IPS DF 6.9 (cell line): ENCODE data around the gene RRN3.
"Not testable (repeated sequence)": the region's sequence is repeated elsewhere in the genome, so short reads cannot be mapped to it uniquely, and the experiment has no call there.

ENCODE experiments used
- DNase-seq: peaks from one replicate; pipeline ENCODE4 v3.0.0-alpha.2; 2013; ENCODE audit warnings: low read depth, low spot score
- H3K27ac ChIP-seq: one replicate; pipeline ENCODE4 v1.5.1; 2013; ENCODE audit warnings: low read length, control low read depth
- H3K27me3 ChIP-seq: 2 replicates; pipeline ENCODE4 v1.6.1; 2013; ENCODE audit warnings: mild to moderate bottlenecking, low read length; ENCODE audit not compliant: control insufficient read depth, insufficient read depth
- H3K36me3 ChIP-seq: 2 replicates; pipeline ENCODE4 v1.6.1; 2013; ENCODE audit warnings: low read length; ENCODE audit not compliant: control insufficient read depth, insufficient read depth
- H3K4me1 ChIP-seq: 2 replicates; pipeline ENCODE4 v1.6.1; 2013; ENCODE audit warnings: low read length; ENCODE audit not compliant: control insufficient read depth, insufficient read depth
- H3K4me3 ChIP-seq: 2 replicates; pipeline ENCODE4 v1.5.1; 2013; ENCODE audit warnings: mild to moderate bottlenecking, low read length
- H3K9me3 ChIP-seq: 2 replicates; pipeline ENCODE4 v1.6.1; 2013; ENCODE audit warnings: low read length, inconsistent platforms; ENCODE audit not compliant: control insufficient read depth, insufficient read depth
- WGBS: extraction: QIAGEN DNeasy Blood & Tissue Kit; methylation state at CpG from one replicate; pipeline ENCODE4 v1.1.7; 2013; ENCODE audit warnings: mixed read lengths, missing lambda C conversion rate; ENCODE audit not compliant: insufficient read length, insufficient coverage; 5-methylcytosine and 5-hydroxymethylcytosine counted together

Gene RRN3

GRCh38 chr16:15093571-15093954 is 509 bp downstream of the RRN3 start:
- WGBS, result no CpG with 5 or more reads among the region's 14 CpGs

GRCh38 chr16:15090663-15091269 is 3.3 kb downstream of the RRN3 start:
- DNase-seq, H3K4me1 ChIP-seq, H3K36me3 ChIP-seq, H3K9me3 ChIP-seq, H3K27ac ChIP-seq, H3K4me3 ChIP-seq, H3K27me3 ChIP-seq: not testable (repeated sequence)
- WGBS, result no CpG with 5 or more reads among the region's 1 CpG

More at GRCh38 chr16:15093571-15093954, 509 bp downstream of the RRN3 start:
- not testable (repeated sequence) for H3K27ac ChIP-seq, H3K27me3 ChIP-seq, H3K36me3 ChIP-seq, H3K9me3 ChIP-seq, DNase-seq, H3K4me1 ChIP-seq
- H3K4me3 ChIP-seq, result peak overlapping the region; percentile 70; the same call in 1 of the 2 replicates

- WGBS, result no CpG with 5 or more reads among the region's 3 CpGs
- H3K4me1 ChIP-seq, H3K36me3 ChIP-seq, DNase-seq, H3K9me3 ChIP-seq, H3K27ac ChIP-seq, H3K27me3 ChIP-seq, H3K4me3 ChIP-seq: not testable (repeated sequence)
These were observed 11.3 kb downstream of the RRN3 start for GRCh38 chr16:15082788-15083187.

- no CpG with 5 or more reads among the region's 1 CpG for WGBS
- H3K4me3 ChIP-seq, H3K9me3 ChIP-seq, H3K27ac ChIP-seq, DNase-seq, H3K4me1 ChIP-seq, H3K36me3 ChIP-seq, H3K27me3 ChIP-seq: not testable (repeated sequence)
These were observed 13.2 kb downstream of the RRN3 start for GRCh38 chr16:15080883-15081282.

- no CpG with 5 or more reads among the region's 2 CpGs for WGBS
- not testable (repeated sequence) for H3K27ac ChIP-seq, H3K9me3 ChIP-seq, H3K4me1 ChIP-seq, H3K4me3 ChIP-seq, DNase-seq, H3K27me3 ChIP-seq
- peaks cover 10% of the 10 kb centered on the region; the same call in 1 of the 2 replicates for H3K36me3 ChIP-seq
These were observed 17.9 kb downstream of the RRN3 start for GRCh38 chr16:15076161-15076560.

- no peak overlapping the region for H3K27ac ChIP-seq
- no peaks in the 10 kb centered on the region for H3K9me3 ChIP-seq
- no peaks in the 10 kb centered on the region for H3K4me1 ChIP-seq
- no peak for DNase-seq
- H3K27me3 ChIP-seq, result no peaks in the 10 kb centered on the region
- WGBS, result no CpG with 5 or more reads among the region's 6 CpGs
- H3K4me3 ChIP-seq, result no peak overlapping the region; the same call in 1 of the 2 replicates
- H3K36me3 ChIP-seq, result peaks cover 10% of the 10 kb centered on the region; the same call in 1 of the 2 replicates
These were observed 21.0 kb downstream of the RRN3 start for GRCh38 chr16:15073101-15073500.

GRCh38 chr16:15071916-15072769 is 21.9 kb downstream of the RRN3 start:
- not testable (repeated sequence) for H3K27me3 ChIP-seq, H3K4me3 ChIP-seq, DNase-seq, H3K27ac ChIP-seq, H3K4me1 ChIP-seq, H3K9me3 ChIP-seq
- WGBS, result no CpG with 5 or more reads among the region's 16 CpGs
- H3K36me3 ChIP-seq, result peaks cover 10% of the 10 kb centered on the region; the same call in 1 of the 2 replicates

- not testable (repeated sequence) for H3K27ac ChIP-seq, H3K27me3 ChIP-seq, H3K9me3 ChIP-seq, H3K4me1 ChIP-seq, DNase-seq, H3K4me3 ChIP-seq
- WGBS, result no CpG with 5 or more reads among the region's 4 CpGs
- peaks cover 10% of the 10 kb centered on the region; the same call in 1 of the 2 replicates for H3K36me3 ChIP-seq
These were observed 23.1 kb downstream of the RRN3 start for GRCh38 chr16:15071013-15071412.

- no CpG with 5 or more reads among the region's 8 CpGs for WGBS
- not testable (repeated sequence) for H3K36me3 ChIP-seq, H3K4me1 ChIP-seq, H3K27me3 ChIP-seq, DNase-seq, H3K9me3 ChIP-seq, H3K4me3 ChIP-seq, H3K27ac ChIP-seq
These were observed 27.4 kb downstream of the RRN3 start for GRCh38 chr16:15066690-15067089.

- H3K9me3 ChIP-seq, H3K4me1 ChIP-seq, H3K27ac ChIP-seq, H3K36me3 ChIP-seq, H3K4me3 ChIP-seq, H3K27me3 ChIP-seq, DNase-seq: not testable (repeated sequence)
- no CpG with 5 or more reads among the region's 4 CpGs for WGBS
These were observed 28.1 kb downstream of the RRN3 start for GRCh38 chr16:15065961-15066360.
